ENCODE measurements around the gene RUSF1.

RUSF1 gene

GRCh38 chr16:31467151-31467773 is 40.9 kb downstream of the RUSF1 start:
- DNase-seq (ENCODE audit: insufficient read length, low spot score) (no peak), FAIRE-seq (no peak)
- TF ChIP-seq, protein P1, sequence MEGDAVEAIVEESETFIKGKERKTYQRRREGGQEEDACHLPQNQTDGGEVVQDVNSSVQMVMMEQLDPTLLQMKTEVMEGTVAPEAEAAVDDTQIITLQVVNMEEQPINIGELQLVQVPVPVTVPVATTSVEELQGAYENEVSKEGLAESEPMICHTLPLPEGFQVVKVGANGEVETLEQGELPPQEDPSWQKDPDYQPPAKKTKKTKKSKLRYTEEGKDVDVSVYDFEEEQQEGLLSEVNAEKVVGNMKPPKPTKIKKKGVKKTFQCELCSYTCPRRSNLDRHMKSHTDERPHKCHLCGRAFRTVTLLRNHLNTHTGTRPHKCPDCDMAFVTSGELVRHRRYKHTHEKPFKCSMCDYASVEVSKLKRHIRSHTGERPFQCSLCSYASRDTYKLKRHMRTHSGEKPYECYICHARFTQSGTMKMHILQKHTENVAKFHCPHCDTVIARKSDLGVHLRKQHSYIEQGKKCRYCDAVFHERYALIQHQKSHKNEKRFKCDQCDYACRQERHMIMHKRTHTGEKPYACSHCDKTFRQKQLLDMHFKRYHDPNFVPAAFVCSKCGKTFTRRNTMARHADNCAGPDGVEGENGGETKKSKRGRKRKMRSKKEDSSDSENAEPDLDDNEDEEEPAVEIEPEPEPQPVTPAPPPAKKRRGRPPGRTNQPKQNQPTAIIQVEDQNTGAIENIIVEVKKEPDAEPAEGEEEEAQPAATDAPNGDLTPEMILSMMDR (IDR thresholded peaks at IDR 0.05; ENCODE audit: insufficient read depth, missing control alignments) = no peak

GRCh38 chr16:31466381-31466841 is 41.8 kb downstream of the RUSF1 start:
- no peak for DNase-seq (ENCODE audit: insufficient read length, low spot score)
- TF ChIP-seq, protein P1 (IDR thresholded peaks at IDR 0.05; ENCODE audit: insufficient read depth, missing control alignments) = no peak
- no peak for FAIRE-seq

GRCh38 chr16:31465788-31466370 is 42.3 kb downstream of the RUSF1 start:
- no peak for DNase-seq (ENCODE audit: insufficient read length, low spot score)
- no peak for FAIRE-seq
- TF ChIP-seq, protein P1 (IDR thresholded peaks at IDR 0.05; ENCODE audit: insufficient read depth, missing control alignments) = no peak

GRCh38 chr16:31464781-31465260 is 43.4 kb downstream of the RUSF1 start:
- DNase-seq (ENCODE audit: insufficient read length, low spot score) = no peak
- no peak for FAIRE-seq
- TF ChIP-seq, protein P1 (IDR thresholded peaks at IDR 0.05; ENCODE audit: insufficient read depth, missing control alignments) = no peak

- TF ChIP-seq, protein P1 (IDR thresholded peaks at IDR 0.05; ENCODE audit: insufficient read depth, missing control alignments) = no peak
- FAIRE-seq (no peak), DNase-seq (ENCODE audit: insufficient read length, low spot score) (no peak)
Observed at GRCh38 chr16:31464348-31464769, 43.8 kb downstream of the RUSF1 start.

DNA sequence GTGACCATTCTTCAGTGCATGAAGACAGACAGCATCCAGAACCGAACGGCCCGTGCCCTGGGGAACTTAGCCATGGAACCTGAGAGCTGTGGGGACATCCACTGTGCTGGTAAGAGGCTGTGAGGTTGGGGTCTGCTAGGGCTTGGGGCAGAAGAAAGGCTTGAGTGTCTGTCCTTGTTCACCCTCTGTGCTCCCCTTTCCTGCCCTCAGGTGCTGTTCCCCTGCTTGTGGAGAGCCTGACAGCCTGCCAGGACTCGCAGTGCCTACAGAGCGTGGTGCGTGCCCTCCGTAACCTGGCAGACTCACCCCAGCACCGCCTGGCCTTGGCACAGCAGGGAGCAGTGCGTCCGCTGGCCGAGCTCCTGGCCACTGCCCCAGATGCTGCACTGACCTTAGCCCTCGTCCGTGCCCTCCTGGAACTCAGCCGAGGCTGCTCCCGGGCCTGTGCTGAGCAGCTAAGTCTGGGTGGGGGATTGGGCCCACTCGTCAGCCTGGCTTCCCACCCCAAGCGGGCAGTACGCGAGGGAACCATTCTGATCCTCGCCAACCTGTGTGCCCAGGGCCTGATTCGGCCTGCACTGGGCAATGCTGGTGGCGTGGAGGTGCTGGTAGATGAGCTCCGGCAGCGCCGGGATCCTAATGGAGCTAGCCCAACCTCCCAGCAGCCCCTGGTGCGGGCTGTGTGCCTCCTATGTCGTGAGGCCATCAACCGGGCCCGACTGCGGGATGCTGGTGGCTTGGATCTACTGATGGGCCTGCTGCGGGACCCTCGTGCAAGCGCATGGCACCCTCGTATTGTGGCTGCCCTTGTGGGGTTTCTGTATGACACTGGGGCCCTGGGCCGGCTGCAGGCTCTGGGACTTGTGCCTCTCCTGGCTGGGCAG is 46.0 kb downstream of the RUSF1 start:
- no peak for DNase-seq (ENCODE audit: insufficient read length, low spot score)
- no peak for FAIRE-seq
- TF ChIP-seq, protein P1 (IDR thresholded peaks at IDR 0.05; ENCODE audit: insufficient read depth, missing control alignments) = no peak
